Endodermal cell (in vitro differentiated cells): Measurements from ENCODE around the gene FOLR3. TPM values are rescaled to one million over a fixed set of nuclear protein-coding genes. Genes with fewer than 3 reads are reported as not detected.

Experiments used
- DNase-seq: peaks from one replicate; pipeline ENCODE4 v3.0.0-alpha.2; 2017
- H3K27ac ChIP-seq: 2 replicates; pipeline ENCODE4 v1.5.1; 2013; ENCODE audit warnings: mild to moderate bottlenecking, low read depth, low read length, moderate library complexity
- H3K27me3 ChIP-seq: 2 replicates; pipeline ENCODE4 v1.6.1; 2013; ENCODE audit warnings: mild to moderate bottlenecking, low read length, moderate library complexity; ENCODE audit not compliant: insufficient read depth, control insufficient read depth, poor library complexity, severe bottlenecking
- H3K36me3 ChIP-seq: 2 replicates; pipeline ENCODE4 v1.7.0; 2013; ENCODE audit warnings: mild to moderate bottlenecking, low read length, moderate library complexity; ENCODE audit not compliant: control insufficient read depth, insufficient read depth
- H3K4me1 ChIP-seq: one replicate; pipeline ENCODE4 v1.7.0; 2013; ENCODE audit warnings: low read length; ENCODE audit not compliant: control insufficient read depth, insufficient read depth
- H3K4me3 ChIP-seq: 2 replicates; pipeline ENCODE4 v1.5.1; 2013; ENCODE audit warnings: mild to moderate bottlenecking, low read length, moderate library complexity
- H3K9ac ChIP-seq: 2 replicates; pipeline ENCODE4 v1.6.1; 2013; ENCODE audit warnings: mild to moderate bottlenecking, low read length, moderate library complexity; ENCODE audit not compliant: poor library complexity, severe bottlenecking; ENCODE audit errors: extremely low read depth
- H3K9me3 ChIP-seq: 2 replicates; pipeline ENCODE4 v1.6.1; 2013; ENCODE audit warnings: mild to moderate bottlenecking, low read length, moderate library complexity; ENCODE audit not compliant: control insufficient read depth
- H3K27ac Mint-ChIP-seq: 2 replicates; pipeline ENCODE4 v1.8.0; 2020; ENCODE audit warnings: mixed read lengths
- H3K27me3 Mint-ChIP-seq: 2 replicates; pipeline ENCODE4 v1.8.0; 2021; ENCODE audit warnings: mild to moderate bottlenecking, mixed read lengths; ENCODE audit not compliant: insufficient read depth
- H3K36me3 Mint-ChIP-seq: 2 replicates; pipeline ENCODE4 v1.8.0; 2020; ENCODE audit warnings: low read depth, mixed read lengths
- H3K4me1 Mint-ChIP-seq: 2 replicates; pipeline ENCODE4 v1.8.0; 2020; ENCODE audit warnings: mixed read lengths
- H3K4me3 Mint-ChIP-seq: 2 replicates; pipeline ENCODE4 v1.8.0; 2020; ENCODE audit warnings: mild to moderate bottlenecking, moderate library complexity, mixed read lengths
- H3K9me3 Mint-ChIP-seq: 2 replicates; pipeline ENCODE4 v1.8.0; 2020; ENCODE audit warnings: mild to moderate bottlenecking, mixed read lengths
- WGBS, 2 experiments: methylation state at CpG; one replicate each; pipeline versions ENCODE4 v1.1.5 to v1.1.7; 2013; ENCODE audit warnings: missing lambda C conversion rate in 2 of 2, mixed read lengths in 1 of 2; ENCODE audit not compliant: insufficient coverage in 1 of 2, insufficient read length in 1 of 2; 5-methylcytosine and 5-hydroxymethylcytosine counted together
- total RNA-seq, 2 donors: library from RNA; stranded (reverse); fragmentation: NEBNext Ultra II Directional in 1 of 2; extraction: Animal tissue kit (Norgen Biotek cat#: 25700) in 1 of 2; gene quantifications; 2 replicates in 1 of 2; 3 replicates in 1 of 2; pipeline ENCODE4 v1.2.1, GENCODE V29; 2021
- TF ChIP-seq, protein P1 (sequence below): fragments of 200-600 bp; sonication (generic); conservative IDR thresholded peaks from 2 replicates; pipeline ENCODE4 v1.5.0; 2021; ENCODE audit warnings: antibody characterized with exemption, mild to moderate bottlenecking

The FOLR3 gene
- total RNA-seq, 2 donors from 2014 or later, result not detected

DNA sequence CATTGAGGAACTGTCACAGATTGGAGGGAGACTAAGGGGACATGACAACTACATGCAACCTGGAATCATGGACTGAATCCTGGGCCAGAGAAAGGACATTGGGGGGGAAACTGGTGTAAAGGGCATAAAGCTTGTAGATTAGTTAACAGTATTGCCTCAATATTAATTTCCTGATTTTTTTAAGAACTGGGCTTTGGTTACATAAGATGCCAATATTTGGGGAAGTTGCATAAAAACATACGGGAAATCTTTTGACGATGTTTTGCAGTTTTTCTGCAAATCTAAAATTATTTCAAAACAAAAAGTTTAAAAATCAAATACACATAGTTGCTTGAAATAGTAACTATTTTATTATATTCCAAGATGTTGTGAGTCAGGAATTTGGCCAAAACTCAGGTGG is 2.9 kb upstream of the FOLR3 start:
- no peak overlapping the region for H3K4me3 ChIP-seq
- H3K27ac ChIP-seq, result no peak overlapping the region
- no peak for DNase-seq
- Mint-ChIP-seq H3K4me1 (no peaks in the 10 kb centered on the region), H3K4me3 (no peak overlapping the region), H3K27ac (no peak overlapping the region), H3K36me3 (peaks cover 3% of the 10 kb centered on the region), H3K9me3 (peaks cover 25% of the 10 kb centered on the region), H3K27me3 (peaks cover 51% of the 10 kb centered on the region)
- peaks cover 31% of the 10 kb centered on the region for H3K27me3 ChIP-seq
- no peaks in the 10 kb centered on the region for H3K4me1 ChIP-seq
- TF ChIP-seq, protein P1, sequence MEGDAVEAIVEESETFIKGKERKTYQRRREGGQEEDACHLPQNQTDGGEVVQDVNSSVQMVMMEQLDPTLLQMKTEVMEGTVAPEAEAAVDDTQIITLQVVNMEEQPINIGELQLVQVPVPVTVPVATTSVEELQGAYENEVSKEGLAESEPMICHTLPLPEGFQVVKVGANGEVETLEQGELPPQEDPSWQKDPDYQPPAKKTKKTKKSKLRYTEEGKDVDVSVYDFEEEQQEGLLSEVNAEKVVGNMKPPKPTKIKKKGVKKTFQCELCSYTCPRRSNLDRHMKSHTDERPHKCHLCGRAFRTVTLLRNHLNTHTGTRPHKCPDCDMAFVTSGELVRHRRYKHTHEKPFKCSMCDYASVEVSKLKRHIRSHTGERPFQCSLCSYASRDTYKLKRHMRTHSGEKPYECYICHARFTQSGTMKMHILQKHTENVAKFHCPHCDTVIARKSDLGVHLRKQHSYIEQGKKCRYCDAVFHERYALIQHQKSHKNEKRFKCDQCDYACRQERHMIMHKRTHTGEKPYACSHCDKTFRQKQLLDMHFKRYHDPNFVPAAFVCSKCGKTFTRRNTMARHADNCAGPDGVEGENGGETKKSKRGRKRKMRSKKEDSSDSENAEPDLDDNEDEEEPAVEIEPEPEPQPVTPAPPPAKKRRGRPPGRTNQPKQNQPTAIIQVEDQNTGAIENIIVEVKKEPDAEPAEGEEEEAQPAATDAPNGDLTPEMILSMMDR, result no peak
- 100% methylated on average over 2 of the region's 2 CpGs; no CpG with 5 or more reads in 1 of the 2 experiments for WGBS, 2 experiments
- H3K9ac ChIP-seq, result no peak overlapping the region
- H3K36me3 ChIP-seq, result no peaks in the 10 kb centered on the region
- H3K9me3 ChIP-seq, result peaks cover 27% of the 10 kb centered on the region

DNA sequence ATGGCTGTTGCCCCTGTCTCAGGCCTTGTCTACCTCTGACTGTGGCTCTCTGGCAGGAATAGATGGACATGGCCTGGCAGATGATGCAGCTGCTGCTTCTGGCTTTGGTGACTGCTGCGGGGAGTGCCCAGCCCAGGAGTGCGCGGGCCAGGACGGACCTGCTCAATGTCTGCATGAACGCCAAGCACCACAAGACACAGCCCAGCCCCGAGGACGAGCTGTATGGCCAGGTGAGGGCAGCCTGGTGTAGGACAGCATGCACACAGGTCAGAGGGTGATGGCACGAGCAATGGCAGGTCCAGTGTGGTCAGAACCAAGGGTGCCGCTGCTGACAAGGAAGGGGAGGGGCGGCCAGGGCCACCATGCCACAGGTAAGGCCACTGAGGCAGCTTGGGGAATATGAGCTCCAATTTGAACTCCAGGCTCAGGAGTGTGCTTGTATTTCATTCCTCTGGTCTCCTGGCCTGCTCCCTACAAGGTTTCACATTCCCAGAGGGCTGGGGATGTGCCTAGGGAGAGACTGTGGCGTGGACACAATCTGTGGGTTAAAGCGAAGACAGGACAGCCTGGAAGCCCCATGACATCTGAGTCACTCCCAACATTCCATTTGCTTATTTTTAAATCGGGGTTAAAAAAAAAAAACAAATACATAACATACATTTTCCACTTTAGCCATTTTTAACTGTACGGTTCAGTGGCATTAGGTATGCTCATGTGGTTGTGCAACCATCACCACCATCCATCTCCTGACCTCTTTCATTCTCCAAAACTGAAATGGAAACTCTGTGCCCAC is 562 bp downstream of the FOLR3 start:
- Histone ChIP-seq H3K27me3 (peaks cover 29% of the 10 kb centered on the region), H3K4me1 (no peaks in the 10 kb centered on the region), H3K4me3 (no peak overlapping the region), H3K27ac (no peak overlapping the region), H3K9ac (no peak overlapping the region), H3K9me3 (no peaks in the 10 kb centered on the region), H3K36me3 (no peaks in the 10 kb centered on the region)
- no peaks in the 10 kb centered on the region for H3K36me3 Mint-ChIP-seq
- no peaks in the 10 kb centered on the region for H3K9me3 Mint-ChIP-seq
- H3K4me3 Mint-ChIP-seq, result no peak overlapping the region
- WGBS, 2 experiments, result 87 to 93% methylated on average over 8 to 14 of the region's 14 CpGs
- DNase-seq, result no peak
- H3K27ac Mint-ChIP-seq, result no peak overlapping the region
- TF ChIP-seq, protein P1, result no peak
- H3K27me3 Mint-ChIP-seq, result peaks cover 33% of the 10 kb centered on the region
- H3K4me1 Mint-ChIP-seq, result no peaks in the 10 kb centered on the region

DNA sequence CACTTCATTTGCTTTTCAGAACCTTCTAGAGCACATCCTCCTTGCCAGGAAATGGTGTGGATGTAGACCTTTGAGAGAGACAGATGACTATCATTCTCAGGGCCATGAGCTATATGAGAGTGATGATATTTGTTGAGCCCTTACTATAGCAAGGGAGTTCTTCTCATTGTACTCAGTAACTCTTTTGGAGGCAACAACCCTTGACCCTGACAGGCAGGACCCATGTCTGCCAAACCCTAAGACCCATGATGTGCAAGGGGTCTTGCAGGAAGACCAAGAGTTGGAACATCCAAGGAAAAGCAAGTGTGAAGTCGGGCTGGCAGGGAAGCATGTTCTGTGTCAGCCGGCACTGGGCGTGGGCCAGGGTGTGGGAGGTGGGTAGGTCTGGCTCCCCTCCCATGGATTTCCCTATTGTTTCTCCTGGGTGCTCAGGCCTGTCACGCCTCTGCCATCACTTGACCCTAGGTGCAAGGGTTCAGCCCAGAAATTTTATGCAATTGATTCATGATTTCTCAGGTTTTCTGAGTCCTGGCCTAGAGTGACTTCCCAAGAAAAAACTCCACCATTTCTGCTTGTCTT is 1.2 kb downstream of the FOLR3 start:
- no peak for DNase-seq
- no peaks in the 10 kb centered on the region for H3K9me3 Mint-ChIP-seq
- H3K36me3 Mint-ChIP-seq, result no peaks in the 10 kb centered on the region
- Histone ChIP-seq H3K4me3 (no peak overlapping the region), H3K4me1 (no peaks in the 10 kb centered on the region), H3K9me3 (no peaks in the 10 kb centered on the region), H3K9ac (no peak overlapping the region), H3K36me3 (no peaks in the 10 kb centered on the region), H3K27ac (no peak overlapping the region), H3K27me3 (peaks cover 23% of the 10 kb centered on the region)
- H3K27ac Mint-ChIP-seq, result no peak overlapping the region
- no peak overlapping the region for H3K4me3 Mint-ChIP-seq
- TF ChIP-seq, protein P1, result no peak
- peaks cover 33% of the 10 kb centered on the region for H3K27me3 Mint-ChIP-seq
- H3K4me1 Mint-ChIP-seq, result no peaks in the 10 kb centered on the region
- 98 to 100% methylated on average over 3 to 4 of the region's 4 CpGs for WGBS, 2 experiments
